HG03558 (cell line): ENCODE results near the gene ADRB1.

Experiments
- ATAC-seq: cut with Tn5 transposase; IDR thresholded peaks from one replicate; pipeline ENCODE4 v1.9.1; 2021; ENCODE audit warnings: moderate number of reproducible peaks; ENCODE audit not compliant: unreplicated experiment; ENCODE audit errors: extremely low read depth

The ADRB1 gene

DNA sequence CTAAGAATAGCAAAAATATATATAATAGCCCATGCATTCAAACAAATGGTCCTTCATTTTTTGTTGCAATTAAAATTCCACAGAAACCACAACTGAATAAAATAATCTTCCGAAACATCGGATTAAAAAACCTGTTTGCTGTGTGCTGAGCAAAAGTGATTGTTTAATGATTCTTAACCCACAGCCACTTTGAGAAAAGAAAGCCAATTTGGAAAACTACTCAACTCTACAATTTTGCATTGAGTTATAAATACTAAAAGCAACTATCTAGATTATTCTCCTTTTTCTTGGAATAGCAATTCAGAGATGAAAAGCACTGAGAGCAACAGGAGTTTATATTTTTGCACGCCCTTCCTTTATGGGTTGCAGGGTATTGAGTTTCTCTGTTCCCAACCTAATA, 8.0 kb downstream of the ADRB1 start:
- ATAC-seq, result no peak

DNA sequence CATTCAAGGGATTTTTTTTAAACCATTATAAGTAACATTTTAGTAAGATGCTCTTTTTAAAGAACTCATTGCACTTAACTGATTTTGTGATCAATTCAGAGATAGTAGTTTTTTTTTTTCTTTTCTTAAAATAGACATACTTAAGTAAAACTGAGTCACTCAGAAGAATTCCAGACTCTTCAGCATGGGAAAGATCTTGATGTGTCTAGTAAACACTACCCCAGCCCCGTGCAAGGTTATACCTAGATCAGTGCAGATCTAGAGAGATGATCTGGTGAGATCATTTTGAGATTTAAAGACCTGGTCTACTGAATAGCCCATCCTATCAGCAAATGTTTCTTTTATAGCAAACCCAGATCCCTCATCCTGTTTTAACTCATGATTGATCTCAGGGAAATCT, 8.6 kb downstream of the ADRB1 start:
- ATAC-seq, result no peak

DNA sequence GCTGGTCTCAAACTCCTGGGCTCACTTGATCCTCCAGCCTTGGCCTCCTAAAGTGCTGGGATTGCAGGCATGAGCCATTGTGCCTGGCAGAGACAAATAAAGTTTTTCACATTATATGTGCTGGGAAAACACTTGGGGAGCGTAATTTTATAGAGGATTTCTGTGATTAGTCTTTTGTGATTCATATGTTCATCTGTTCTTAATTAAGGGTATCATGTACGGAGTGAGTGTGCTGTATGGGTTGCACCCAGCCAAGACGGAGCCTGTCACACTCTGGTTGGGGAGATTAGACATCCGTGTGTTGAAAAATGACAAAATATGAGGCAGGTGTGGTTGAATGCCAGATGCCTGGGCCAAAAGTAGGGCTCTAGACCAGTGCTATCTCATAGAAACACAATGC, 10.3 kb downstream of the ADRB1 start:
- ATAC-seq, result no peak

DNA sequence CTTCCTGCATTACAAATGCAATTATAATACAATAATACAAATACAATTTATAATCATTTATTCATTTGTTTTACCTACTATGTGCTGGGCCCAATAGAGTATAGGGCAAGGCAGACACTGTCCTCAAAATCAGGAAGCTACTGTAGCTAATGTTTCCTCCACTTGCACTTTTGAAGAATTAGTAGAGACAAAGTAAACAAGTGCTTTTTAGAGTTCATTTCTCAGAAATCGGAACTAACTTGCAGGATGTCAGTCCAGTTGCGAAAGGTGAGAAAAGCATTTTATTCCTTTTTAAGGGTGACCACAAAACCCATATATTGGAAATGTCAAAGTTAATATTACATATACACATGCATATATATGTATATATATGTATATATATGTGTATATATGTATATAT, 14.2 kb downstream of the ADRB1 start:
- no peak for ATAC-seq

DNA sequence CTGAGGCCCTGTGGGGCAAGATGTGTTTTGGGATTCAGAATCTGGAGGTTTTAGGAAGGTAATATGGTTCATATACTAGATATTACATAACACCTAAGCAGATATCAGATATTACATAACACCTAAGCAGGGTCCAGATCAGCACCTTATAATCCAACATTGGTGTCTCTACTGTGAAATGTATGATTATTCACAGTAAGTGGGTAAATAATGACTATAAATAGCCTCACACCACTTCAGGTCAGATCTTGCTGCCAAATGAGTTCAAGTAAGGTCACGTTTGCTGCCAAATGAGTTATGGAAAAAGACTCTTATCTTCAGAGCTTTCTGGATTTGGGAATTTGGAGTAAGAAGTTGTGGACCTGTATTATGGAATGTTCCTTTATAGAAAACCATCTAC, 14.6 kb downstream of the ADRB1 start:
- no peak for ATAC-seq

GRCh38 chr10:114059561-114059960, 15.9 kb downstream of the ADRB1 start:
- no peak for ATAC-seq

- ATAC-seq, result no peak
These were observed 16.8 kb downstream of the ADRB1 start for GRCh38 chr10:114060456-114060855.

- ATAC-seq, result no peak
These were observed 17.5 kb downstream of the ADRB1 start for GRCh38 chr10:114061148-114061547.

DNA sequence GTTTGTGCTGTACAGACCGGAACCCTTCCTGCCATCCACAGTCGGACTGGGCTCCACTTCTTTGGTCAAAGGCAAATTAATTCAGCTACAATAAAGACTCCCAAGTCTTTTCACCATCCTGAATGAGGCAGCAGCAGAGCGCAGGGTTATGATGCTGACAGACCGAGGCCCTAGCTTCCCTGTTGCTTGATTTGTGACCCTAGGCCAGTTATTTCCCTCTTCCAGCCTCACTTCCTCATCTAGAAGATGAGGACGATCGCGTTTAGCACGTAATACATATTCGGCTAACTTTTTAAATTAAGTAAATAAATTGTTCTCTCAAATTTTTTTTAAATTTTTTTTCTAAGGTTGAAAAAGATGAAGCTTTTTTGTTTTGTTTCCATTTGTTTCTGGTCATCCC, 18.1 kb downstream of the ADRB1 start:
- ATAC-seq, result no peak

DNA sequence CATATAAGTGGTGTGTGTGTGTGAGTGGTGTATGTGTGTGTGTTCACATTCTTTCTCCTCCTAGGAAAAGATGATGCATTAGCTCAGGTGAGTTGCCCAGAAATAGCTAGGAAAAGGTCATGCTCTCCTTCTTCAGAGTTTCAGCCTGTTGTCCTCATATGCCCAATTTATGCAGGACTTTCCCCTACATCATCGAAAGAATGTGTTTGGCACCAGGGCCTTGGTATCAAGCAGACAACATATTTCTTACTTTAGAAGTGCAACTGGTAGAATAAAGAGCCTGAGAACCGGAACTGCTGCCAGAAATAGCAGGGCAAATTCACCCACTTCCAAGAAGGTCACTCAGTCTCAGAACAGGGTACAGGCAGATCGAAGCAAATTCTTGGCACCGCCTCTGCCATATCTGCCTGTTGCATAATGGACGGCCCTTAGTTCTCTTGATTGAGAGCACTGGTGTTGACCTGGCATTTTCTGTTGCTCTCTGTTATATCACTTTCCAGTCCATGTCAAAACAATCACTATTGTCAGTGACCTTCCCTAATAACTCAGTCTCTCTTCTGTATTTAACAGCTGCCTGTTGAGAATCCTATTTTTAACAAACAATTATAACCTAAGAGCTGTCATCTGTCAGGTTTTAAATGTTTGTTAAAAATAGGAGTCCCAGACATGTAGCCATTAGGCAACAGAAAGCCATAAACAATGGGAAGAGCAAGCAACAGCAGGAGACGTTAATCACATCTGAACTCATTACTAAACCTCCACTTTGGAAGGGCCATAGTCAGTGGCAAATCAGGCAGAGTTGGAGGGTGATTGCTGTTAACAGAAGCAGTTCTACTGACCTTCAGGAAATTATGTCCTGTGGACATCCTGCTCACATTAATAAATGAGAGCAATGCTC, 20.7 kb downstream of the ADRB1 start:
- no peak for ATAC-seq

- ATAC-seq, result no peak
These were observed 21.4 kb downstream of the ADRB1 start for GRCh38 chr10:114065049-114065435.

DNA sequence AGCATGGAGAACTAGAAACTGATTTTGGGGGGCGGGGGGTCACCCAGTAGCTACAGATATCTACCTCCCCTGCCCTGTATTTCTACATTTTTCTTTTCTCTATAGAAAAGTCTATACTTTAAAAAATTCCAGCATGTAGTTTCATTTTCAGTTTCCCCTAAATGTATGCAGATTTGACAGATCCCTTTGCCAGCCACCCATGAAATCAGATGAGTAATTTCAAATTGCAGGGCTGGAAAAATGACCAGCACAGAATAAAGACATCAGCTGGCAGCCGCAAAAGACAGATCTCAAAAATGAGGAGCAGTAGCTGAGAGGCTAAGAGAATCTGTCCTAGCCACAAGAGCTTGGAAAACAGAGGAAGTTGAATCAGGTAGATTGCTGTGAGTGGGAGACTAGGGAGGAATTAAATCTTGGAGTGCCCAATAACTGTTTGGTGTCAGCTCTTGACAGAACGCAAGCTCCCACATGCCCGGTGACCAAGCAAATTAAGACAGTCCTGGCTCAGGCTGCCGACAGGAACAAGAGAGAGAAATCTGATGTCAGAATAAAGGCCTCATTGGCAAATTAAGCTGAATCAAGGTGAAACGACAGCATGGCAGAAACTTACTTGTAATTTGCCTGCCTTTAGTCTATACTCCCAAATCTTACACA, 24.5 kb downstream of the ADRB1 start:
- ATAC-seq, result no peak

DNA sequence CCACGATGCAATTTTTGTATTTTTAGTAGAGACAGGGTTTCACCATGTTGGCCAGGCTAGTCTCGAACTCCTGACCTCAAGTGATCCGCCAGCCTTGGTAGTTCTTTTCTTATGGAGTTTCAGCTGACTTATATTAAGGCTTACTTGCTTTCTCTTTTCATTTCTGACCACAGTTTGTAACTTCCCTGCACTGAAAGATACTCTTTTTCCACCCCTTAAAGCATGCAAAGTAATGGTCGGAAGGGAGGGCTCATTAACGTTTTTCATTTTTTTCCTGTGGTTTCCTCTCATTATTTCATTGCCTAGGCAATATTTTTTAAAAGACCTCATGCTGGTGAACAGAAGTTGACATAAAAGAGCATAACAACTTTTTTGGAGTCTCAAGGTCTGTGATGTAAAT, 27.0 kb downstream of the ADRB1 start:
- ATAC-seq, result no peak

DNA sequence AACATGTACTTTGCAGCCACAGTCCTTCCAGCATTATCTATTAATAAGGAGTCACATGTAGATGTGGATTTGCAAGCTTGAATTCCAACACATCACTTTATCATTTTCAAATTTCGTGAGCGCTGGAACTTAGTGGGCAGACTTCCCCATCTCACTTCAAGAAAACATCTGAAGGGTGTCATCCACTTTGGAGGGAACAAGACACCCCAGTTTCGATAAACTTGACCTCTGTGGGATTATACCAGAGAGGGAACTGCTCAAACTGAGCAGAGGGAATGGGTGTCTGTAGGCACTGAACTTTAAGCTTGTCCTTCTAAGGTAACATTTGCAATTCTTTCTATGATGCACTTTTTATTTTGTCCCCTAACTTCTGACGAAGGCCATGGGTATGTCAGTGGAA, 27.5 kb downstream of the ADRB1 start:
- no peak for ATAC-seq

- no peak for ATAC-seq
These were observed 29.9 kb downstream of the ADRB1 start for GRCh38 chr10:114073395-114074186.

- no peak for ATAC-seq
These were observed 31.4 kb downstream of the ADRB1 start for GRCh38 chr10:114075093-114075492.

DNA sequence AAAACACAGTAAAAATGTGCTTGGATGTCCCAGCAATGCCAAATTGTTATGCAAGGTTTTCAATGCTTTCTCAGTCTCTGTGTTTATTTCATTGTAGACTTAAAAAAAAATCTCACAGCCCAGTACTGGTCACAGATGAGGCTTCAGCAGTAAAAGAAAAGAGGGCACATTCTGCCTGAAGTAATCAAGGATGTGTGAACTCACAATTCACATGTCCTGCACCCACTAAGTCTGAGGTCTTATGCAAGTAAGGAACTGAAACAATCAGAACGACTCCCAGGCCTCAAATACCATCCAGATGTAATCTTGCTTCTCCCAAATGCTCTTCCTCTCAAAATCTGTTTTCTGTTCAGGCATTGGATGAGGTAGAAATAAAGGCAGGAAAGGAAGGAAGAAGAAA, 33.7 kb downstream of the ADRB1 start:
- no peak for ATAC-seq

DNA sequence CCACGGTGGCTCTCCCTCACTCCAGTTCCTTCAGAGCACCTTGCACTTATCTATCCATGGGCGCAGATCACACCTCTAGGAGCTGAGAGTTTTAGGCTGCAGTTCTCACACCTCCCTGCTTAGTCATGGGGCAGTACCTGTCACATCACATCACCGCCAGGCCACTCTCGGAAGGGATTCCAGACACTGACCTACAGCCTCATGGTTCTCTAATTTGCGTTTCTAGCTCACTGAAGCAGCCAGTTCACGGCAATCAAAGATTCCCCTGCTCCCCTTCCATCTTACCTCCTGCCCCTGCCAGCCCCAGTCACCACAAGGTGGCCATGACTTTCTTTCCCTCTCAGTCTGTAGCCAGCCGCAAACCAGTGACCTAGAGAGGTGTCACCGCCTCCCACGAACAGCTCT, 34.2 kb downstream of the ADRB1 start:
- no peak for ATAC-seq

DNA sequence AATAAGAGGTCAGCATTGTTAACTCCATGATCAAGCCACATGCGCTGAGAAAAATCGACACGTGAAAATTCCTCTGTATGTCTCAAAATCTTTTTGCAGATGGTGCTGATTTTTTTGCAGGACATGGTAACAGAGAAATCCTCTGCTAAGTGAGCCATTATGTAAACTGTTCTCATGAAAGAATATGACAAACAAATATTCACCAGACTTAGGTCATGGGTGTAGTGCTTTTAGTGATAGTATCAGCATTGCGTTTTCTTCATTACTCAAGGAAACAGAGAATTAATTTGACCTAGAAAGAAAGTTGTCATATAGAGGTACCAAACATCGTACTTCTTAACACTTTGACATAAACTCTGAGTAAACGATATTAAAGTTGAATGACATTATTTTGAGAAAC, 34.7 kb downstream of the ADRB1 start:
- no peak for ATAC-seq

DNA sequence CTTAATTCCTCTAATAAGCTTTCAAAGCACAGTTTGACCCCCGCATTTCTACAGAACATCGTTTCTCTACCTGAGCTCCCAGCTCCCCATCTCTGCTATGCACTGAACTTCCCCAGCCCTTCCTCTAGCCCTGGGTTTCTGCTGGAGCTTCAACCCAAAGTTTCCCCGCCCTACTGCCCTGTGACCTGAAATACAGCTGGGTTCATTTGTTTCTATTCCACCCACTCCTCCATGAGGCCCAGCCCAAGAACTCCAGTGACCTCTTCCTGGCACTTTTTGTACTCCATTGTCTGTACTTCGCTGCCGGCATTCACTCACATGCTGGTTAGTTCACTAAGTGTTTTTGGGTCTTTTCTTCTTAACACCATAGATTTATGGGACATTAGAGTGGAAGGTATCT, 35.8 kb downstream of the ADRB1 start:
- ATAC-seq, result no peak

DNA sequence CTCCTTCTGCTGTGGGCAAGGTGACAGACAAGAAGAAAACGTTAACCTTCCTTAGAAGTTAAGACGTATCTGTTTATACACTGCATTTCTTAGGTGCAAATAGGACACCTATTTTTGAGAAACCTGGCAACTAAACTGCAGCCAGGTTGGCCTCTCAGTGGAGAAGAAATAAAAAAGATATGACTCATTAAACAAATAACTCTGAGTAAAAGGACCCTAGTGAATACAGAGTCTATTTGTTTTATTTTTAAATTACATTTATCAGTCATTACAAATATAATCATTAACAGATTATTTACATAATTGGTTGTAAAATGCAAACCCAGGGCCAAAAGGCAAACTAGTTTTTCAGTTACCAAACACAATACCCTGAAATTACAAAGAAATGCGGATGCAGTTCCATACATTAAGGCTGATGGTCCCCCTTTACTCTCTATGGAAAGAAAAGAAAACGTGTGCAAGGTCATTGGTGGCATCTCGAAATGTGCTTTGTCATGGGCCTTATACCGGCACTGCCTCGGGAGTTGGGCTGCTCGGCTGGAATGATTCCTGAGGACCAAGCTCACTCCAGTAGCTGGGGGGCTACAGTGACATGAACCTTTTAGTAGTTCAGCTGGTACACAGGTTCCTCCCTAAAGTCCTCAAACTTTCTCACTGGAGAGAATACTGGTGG, 38.4 kb downstream of the ADRB1 start:
- ATAC-seq, result no peak
